SK-N-SH treated with all-trans-retinoic acid at 6 μM for 48 hours (cell line): ENCODE measurements around the gene CTBP2.

Source experiments
- ATAC-seq: fragments of 200-7000 bp; cut with Tn5 transposase; 3 replicates; pipeline ENCODE4 v1.9.1; 2020; ENCODE audit warnings: mild to moderate bottlenecking, moderate library complexity
- ARNTL ChIP-seq: fragments of 450-650 bp; formaldehyde crosslinking; IDR thresholded peaks from 2 replicates; pipeline ENCODE4 v1.5.0; 2020; ENCODE audit warnings: low read depth, mild to moderate bottlenecking, moderate library complexity, borderline replicate concordance
- ESRRG ChIP-seq: fragments of 250-450 bp; sonication (Bioruptor Pico); IDR thresholded peaks from 2 replicates; pipeline ENCODE4 v1.6.1; 2021; ENCODE audit warnings: mild to moderate bottlenecking
- GLIS3 ChIP-seq: fragments of 250-450 bp; sonication (Bioruptor Pico); IDR thresholded peaks from 2 replicates; pipeline ENCODE4 v1.5.0; 2020; ENCODE audit warnings: mild to moderate bottlenecking, moderate library complexity
- ISL1 ChIP-seq: fragments of 250-450 bp; sonication (Bioruptor Pico); IDR thresholded peaks from 2 replicates; pipeline ENCODE4 v2.1.2; 2022; ENCODE audit warnings: mild to moderate bottlenecking, moderate library complexity
- OSR1 ChIP-seq: fragments of 250-450 bp; sonication (Bioruptor Pico); IDR thresholded peaks from 2 replicates; pipeline ENCODE4 v1.8.0; 2022; ENCODE audit warnings: moderate library complexity, mild to moderate bottlenecking, inconsistent platforms
- RARB ChIP-seq: fragments of 250-450 bp; sonication (Bioruptor Pico); IDR thresholded peaks from 2 replicates; pipeline ENCODE4 v1.8.0; 2021; ENCODE audit warnings: mild to moderate bottlenecking, moderate library complexity
- SNAI2 ChIP-seq: fragments of 250-450 bp; sonication (Bioruptor Pico); IDR thresholded peaks from 2 replicates; pipeline ENCODE4 v1.5.0; 2020; ENCODE audit warnings: mild to moderate bottlenecking, moderate library complexity
- TCF4 ChIP-seq: fragments of 250-450 bp; sonication (Bioruptor Pico); IDR thresholded peaks from 2 replicates; pipeline ENCODE4 v1.8.0; 2021; ENCODE audit warnings: mild to moderate bottlenecking, moderate library complexity, borderline replicate concordance
- TOX ChIP-seq: fragments of 250-450 bp; sonication (Bioruptor Pico); IDR thresholded peaks from 2 replicates; pipeline ENCODE4 v1.8.0; 2021; ENCODE audit warnings: mild to moderate bottlenecking, moderate library complexity, borderline replicate concordance
- ZC3H10 ChIP-seq: fragments of 250-450 bp; sonication (Bioruptor Pico); IDR thresholded peaks from 2 replicates; pipeline ENCODE4 v1.5.1; 2021; ENCODE audit warnings: mild to moderate bottlenecking, moderate library complexity
- ZFP3 ChIP-seq: fragments of 250-450 bp; sonication (Bioruptor Pico); IDR thresholded peaks from 2 replicates; pipeline ENCODE4 v1.5.0; 2020; ENCODE audit warnings: mild to moderate bottlenecking, moderate library complexity
- ZFP30 ChIP-seq: fragments of 450-650 bp; formaldehyde crosslinking; IDR thresholded peaks from 2 replicates; pipeline ENCODE4 v1.5.0; 2022; ENCODE audit warnings: mild to moderate bottlenecking, moderate library complexity
- ZNF565 ChIP-seq: fragments of 450-650 bp; formaldehyde crosslinking; conservative IDR thresholded peaks from 2 replicates; pipeline ENCODE4 v1.5.0; 2020; ENCODE audit warnings: low read depth, mild to moderate bottlenecking, moderate library complexity
- ZNF70 ChIP-seq: fragments of 450-650 bp; formaldehyde crosslinking; IDR thresholded peaks from 2 replicates; pipeline ENCODE4 v1.5.0; 2020; ENCODE audit warnings: mild to moderate bottlenecking, moderate library complexity
- ZNF8 ChIP-seq: fragments of 450-650 bp; formaldehyde crosslinking; IDR thresholded peaks from 2 replicates; pipeline ENCODE4 v1.5.0; 2020; ENCODE audit warnings: mild to moderate bottlenecking, moderate library complexity
- TF ChIP-seq, protein P1 (sequence below): fragments of 250-450 bp; sonication (Bioruptor Pico); IDR thresholded peaks from 2 replicates; pipeline ENCODE4 v1.5.1; 2021; ENCODE audit warnings: mild to moderate bottlenecking, moderate library complexity
- TF ChIP-seq, protein P2 (sequence below): fragments of 250-450 bp; sonication (Bioruptor Pico); IDR thresholded peaks from 2 replicates; pipeline ENCODE4 v1.5.0; 2020; ENCODE audit warnings: mild to moderate bottlenecking, moderate library complexity
- TF ChIP-seq, protein P3 (sequence below): fragments of 250-450 bp; sonication (Bioruptor Pico); IDR thresholded peaks from 2 replicates; pipeline ENCODE4 v1.5.1; 2020; ENCODE audit warnings: low read depth, mild to moderate bottlenecking, moderate library complexity
- TF ChIP-seq, protein P4 (sequence below): fragments of 250-450 bp; sonication (Bioruptor Pico); IDR thresholded peaks from 2 replicates; pipeline ENCODE4 v1.8.0; 2020; ENCODE audit warnings: mild to moderate bottlenecking, moderate library complexity, borderline replicate concordance
- TF ChIP-seq, protein P5 (sequence below): fragments of 250-450 bp; sonication (Bioruptor Pico); IDR thresholded peaks from 2 replicates; pipeline ENCODE4 v1.8.0; 2021; ENCODE audit warnings: low read depth, mild to moderate bottlenecking, moderate library complexity, borderline replicate concordance

Gene CTBP2

DNA sequence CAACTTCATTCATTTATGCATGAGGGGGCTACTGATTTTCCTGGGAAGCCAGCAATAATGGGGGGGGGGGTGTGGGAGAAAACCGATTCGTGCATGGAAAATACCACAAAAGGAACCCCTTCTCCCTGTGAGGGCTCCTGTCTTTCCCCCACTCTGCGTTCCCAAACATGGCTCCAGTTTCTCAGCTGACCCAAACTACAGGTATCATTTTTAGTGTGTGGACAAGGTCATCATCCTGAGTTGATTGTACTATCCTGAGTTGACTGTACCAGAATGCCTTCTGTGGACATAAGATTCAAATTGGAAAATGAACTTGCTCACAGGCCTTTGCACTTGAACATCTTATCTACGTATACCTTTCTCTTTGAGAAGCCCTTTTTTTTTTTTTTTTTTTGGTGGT, 168.5 kb downstream of the CTBP2 start:
- no peak for TF ChIP-seq ZNF70
- no peak for TF ChIP-seq ZFP3 (CRISPR knock-in tag)
- TF ChIP-seq, protein P1, sequence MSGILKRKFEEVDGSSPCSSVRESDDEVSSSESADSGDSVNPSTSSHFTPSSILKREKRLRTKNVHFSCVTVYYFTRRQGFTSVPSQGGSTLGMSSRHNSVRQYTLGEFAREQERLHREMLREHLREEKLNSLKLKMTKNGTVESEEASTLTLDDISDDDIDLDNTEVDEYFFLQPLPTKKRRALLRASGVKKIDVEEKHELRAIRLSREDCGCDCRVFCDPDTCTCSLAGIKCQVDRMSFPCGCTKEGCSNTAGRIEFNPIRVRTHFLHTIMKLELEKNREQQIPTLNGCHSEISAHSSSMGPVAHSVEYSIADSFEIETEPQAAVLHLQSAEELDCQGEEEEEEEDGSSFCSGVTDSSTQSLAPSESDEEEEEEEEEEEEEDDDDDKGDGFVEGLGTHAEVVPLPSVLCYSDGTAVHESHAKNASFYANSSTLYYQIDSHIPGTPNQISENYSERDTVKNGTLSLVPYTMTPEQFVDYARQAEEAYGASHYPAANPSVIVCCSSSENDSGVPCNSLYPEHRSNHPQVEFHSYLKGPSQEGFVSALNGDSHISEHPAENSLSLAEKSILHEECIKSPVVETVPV = no peak
- TF ChIP-seq ESRRG (CRISPR knock-in tag) = no peak
- TF ChIP-seq, protein P2, sequence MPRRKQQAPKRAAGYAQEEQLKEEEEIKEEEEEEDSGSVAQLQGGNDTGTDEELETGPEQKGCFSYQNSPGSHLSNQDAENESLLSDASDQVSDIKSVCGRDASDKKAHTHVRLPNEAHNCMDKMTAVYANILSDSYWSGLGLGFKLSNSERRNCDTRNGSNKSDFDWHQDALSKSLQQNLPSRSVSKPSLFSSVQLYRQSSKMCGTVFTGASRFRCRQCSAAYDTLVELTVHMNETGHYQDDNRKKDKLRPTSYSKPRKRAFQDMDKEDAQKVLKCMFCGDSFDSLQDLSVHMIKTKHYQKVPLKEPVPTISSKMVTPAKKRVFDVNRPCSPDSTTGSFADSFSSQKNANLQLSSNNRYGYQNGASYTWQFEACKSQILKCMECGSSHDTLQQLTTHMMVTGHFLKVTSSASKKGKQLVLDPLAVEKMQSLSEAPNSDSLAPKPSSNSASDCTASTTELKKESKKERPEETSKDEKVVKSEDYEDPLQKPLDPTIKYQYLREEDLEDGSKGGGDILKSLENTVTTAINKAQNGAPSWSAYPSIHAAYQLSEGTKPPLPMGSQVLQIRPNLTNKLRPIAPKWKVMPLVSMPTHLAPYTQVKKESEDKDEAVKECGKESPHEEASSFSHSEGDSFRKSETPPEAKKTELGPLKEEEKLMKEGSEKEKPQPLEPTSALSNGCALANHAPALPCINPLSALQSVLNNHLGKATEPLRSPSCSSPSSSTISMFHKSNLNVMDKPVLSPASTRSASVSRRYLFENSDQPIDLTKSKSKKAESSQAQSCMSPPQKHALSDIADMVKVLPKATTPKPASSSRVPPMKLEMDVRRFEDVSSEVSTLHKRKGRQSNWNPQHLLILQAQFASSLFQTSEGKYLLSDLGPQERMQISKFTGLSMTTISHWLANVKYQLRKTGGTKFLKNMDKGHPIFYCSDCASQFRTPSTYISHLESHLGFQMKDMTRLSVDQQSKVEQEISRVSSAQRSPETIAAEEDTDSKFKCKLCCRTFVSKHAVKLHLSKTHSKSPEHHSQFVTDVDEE = no peak
- TF ChIP-seq, protein P3, sequence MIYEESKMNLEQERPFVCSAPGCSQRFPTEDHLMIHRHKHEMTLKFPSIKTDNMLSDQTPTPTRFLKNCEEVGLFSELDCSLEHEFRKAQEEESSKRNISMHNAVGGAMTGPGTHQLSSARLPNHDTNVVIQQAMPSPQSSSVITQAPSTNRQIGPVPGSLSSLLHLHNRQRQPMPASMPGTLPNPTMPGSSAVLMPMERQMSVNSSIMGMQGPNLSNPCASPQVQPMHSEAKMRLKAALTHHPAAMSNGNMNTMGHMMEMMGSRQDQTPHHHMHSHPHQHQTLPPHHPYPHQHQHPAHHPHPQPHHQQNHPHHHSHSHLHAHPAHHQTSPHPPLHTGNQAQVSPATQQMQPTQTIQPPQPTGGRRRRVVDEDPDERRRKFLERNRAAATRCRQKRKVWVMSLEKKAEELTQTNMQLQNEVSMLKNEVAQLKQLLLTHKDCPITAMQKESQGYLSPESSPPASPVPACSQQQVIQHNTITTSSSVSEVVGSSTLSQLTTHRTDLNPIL (CRISPR knock-in tag) = no peak
- TF ChIP-seq ZFP30 (CRISPR knock-in tag) = no peak
- TF ChIP-seq TOX (CRISPR knock-in tag) = no peak
- TF ChIP-seq, protein P4, sequence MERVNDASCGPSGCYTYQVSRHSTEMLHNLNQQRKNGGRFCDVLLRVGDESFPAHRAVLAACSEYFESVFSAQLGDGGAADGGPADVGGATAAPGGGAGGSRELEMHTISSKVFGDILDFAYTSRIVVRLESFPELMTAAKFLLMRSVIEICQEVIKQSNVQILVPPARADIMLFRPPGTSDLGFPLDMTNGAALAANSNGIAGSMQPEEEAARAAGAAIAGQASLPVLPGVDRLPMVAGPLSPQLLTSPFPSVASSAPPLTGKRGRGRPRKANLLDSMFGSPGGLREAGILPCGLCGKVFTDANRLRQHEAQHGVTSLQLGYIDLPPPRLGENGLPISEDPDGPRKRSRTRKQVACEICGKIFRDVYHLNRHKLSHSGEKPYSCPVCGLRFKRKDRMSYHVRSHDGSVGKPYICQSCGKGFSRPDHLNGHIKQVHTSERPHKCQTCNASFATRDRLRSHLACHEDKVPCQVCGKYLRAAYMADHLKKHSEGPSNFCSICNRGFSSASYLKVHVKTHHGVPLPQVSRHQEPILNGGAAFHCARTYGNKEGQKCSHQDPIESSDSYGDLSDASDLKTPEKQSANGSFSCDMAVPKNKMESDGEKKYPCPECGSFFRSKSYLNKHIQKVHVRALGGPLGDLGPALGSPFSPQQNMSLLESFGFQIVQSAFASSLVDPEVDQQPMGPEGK (CRISPR knock-in tag) = no peak
- TF ChIP-seq ISL1 (CRISPR knock-in tag) = no peak
- TF ChIP-seq, protein P5, sequence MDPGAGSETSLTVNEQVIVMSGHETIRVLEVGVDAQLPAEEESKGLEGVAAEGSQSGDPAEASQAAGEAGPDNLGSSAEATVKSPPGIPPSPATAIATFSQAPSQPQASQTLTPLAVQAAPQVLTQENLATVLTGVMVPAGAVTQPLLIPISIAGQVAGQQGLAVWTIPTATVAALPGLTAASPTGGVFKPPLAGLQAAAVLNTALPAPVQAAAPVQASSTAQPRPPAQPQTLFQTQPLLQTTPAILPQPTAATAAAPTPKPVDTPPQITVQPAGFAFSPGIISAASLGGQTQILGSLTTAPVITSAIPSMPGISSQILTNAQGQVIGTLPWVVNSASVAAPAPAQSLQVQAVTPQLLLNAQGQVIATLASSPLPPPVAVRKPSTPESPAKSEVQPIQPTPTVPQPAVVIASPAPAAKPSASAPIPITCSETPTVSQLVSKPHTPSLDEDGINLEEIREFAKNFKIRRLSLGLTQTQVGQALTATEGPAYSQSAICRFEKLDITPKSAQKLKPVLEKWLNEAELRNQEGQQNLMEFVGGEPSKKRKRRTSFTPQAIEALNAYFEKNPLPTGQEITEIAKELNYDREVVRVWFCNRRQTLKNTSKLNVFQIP (CRISPR knock-in tag) = no peak
- TF ChIP-seq GLIS3 (CRISPR knock-in tag) = no peak
- no peak for TF ChIP-seq RARB
- no peak for TF ChIP-seq ZC3H10 (CRISPR knock-in tag)
- TF ChIP-seq ZNF565 (CRISPR knock-in tag) = no peak
- TF ChIP-seq ARNTL (CRISPR knock-in tag) = no peak
- no peak for TF ChIP-seq ZNF8 (CRISPR knock-in tag)
- TF ChIP-seq TCF4 = no peak
- ATAC-seq = no peak

DNA sequence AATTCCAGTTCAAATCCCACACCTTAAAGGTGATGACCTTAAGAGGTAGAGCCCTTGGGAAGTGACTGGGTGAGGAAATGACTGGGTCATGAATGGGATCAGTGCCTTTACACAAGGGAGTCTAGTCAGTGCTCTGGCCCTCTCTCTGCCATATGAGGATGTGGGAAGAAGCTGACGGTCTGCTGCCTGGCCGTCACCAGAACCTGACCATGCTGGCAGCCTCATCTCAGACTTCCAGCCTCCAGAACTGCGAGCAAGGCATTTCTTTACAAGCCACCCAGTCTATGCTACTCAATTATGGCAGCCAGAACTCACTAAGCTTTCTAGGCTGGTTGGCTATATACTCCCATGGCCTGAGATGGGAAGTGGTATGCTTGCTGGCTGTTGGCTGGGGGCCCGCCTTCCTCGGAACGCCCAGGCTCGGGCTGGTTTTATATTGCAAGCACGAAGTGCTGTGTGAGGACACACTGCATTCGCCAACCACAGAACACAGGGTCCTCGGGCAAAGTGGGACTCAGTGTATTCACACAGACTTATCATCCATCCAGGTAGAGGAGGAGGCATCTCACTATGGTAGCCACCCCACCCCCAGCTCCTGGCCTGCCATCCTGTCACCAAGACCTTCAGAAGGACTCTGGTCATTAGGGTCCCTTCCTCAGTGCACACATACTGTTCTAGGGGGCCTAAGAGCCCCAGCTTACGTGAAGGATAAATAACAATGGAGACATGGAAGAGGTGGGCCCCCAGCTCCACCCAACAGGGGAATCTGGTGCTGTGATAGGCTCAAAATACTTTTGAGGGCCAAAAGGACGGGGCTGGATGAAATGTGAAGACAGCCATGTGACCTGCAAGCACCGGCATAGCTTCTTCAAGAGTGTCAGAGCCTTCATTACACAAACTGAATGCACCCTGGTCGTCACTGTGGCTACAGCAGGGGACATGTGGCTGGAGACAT, 169.4 kb downstream of the CTBP2 start:
- ATAC-seq = no peak
- TF ChIP-seq, protein P4 (CRISPR knock-in tag) = no peak
- TF ChIP-seq ZNF8 (CRISPR knock-in tag) (no peak), ZNF565 (CRISPR knock-in tag) (no peak), SNAI2 (CRISPR knock-in tag) (no peak), ARNTL (CRISPR knock-in tag) (no peak), OSR1 (CRISPR knock-in tag) (no peak), TOX (CRISPR knock-in tag) (no peak), TCF4 (no peak)
- TF ChIP-seq, protein P1 = no peak
- TF ChIP-seq, protein P5 (CRISPR knock-in tag) = no peak
